ENCODE data around the gene PEAK1.

GRCh38 chr15:77059786-77060361 lies 360.0 kb downstream of the PEAK1 start:
- no peak for TF ChIP-seq CTCF (IDR thresholded peaks at IDR 0.05)
- no peak for TF ChIP-seq POLR2A (IDR thresholded peaks at IDR 0.05)
